ENCODE measurements around the gene GPC5.
"Not testable (repeated sequence)": the region's sequence is repeated elsewhere in the genome, so short reads cannot be mapped to it uniquely, and the experiment has no call there.

DNA sequence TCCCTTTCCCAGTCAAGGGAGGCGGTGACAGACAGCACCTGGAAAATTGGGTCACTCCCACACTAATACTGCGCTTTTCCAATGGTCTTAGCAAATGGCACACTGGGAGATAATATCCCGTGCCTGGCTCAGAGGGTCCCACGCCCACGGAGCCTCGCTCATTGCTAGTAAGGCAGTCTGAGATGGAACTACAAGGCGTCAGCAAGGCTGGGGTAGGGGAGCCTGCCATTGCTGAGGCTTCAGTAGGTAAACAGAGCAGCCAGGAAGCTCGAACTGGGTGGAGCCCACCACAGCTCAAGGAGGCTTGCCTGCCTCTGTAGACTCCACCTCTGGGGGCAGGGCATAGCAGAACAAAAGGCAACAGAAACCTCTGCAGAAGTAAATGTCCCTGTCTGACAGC, 882.6 kb downstream of the GPC5 start:
- TF ChIP-seq, protein P1, sequence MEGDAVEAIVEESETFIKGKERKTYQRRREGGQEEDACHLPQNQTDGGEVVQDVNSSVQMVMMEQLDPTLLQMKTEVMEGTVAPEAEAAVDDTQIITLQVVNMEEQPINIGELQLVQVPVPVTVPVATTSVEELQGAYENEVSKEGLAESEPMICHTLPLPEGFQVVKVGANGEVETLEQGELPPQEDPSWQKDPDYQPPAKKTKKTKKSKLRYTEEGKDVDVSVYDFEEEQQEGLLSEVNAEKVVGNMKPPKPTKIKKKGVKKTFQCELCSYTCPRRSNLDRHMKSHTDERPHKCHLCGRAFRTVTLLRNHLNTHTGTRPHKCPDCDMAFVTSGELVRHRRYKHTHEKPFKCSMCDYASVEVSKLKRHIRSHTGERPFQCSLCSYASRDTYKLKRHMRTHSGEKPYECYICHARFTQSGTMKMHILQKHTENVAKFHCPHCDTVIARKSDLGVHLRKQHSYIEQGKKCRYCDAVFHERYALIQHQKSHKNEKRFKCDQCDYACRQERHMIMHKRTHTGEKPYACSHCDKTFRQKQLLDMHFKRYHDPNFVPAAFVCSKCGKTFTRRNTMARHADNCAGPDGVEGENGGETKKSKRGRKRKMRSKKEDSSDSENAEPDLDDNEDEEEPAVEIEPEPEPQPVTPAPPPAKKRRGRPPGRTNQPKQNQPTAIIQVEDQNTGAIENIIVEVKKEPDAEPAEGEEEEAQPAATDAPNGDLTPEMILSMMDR (IDR thresholded peaks at IDR 0.05) = not testable (repeated sequence)
- TF ChIP-seq EZH2, EZH2phosphoT487 (IDR thresholded peaks at IDR 0.05): not testable (repeated sequence)
